Measurements from ENCODE around the gene RAPGEF5. TPM values are rescaled to one million over a fixed set of nuclear protein-coding genes. Genes with fewer than 3 reads are reported as not detected.

RAPGEF5 gene
- total RNA-seq, 1 donor from 2014 or later: 139 TPM

- no peaks in the 10 kb centered on the region for H3K36me3 ChIP-seq
- ATAC-seq (peak; percentile 13), DNase-seq (no peak)
- H3K4me1 ChIP-seq: peaks cover 13% of the 10 kb centered on the region
- H3K9me3 ChIP-seq: no peaks in the 10 kb centered on the region
- intact Hi-C loops (cut with DNase I): no loop called here
- no peak for TF ChIP-seq CTCF (IDR thresholded peaks at IDR 0.05)
- H3K27ac ChIP-seq: peak overlapping the region; percentile 4
- no peaks in the 10 kb centered on the region for H3K27me3 ChIP-seq
- H3K4me3 ChIP-seq: no peak overlapping the region
These were observed 60.7 kb downstream of the RAPGEF5 start for GRCh38 chr7:22296265-22296566.

GRCh38 chr7:22295402-22296264 is 61.3 kb downstream of the RAPGEF5 start:
- TF ChIP-seq CTCF (IDR thresholded peaks at IDR 0.05): peak; percentile 16
- Histone ChIP-seq H3K9me3 (no peaks in the 10 kb centered on the region), H3K36me3 (no peaks in the 10 kb centered on the region), H3K4me3 (no peak overlapping the region), H3K27ac (peak overlapping the region; percentile 4), H3K27me3 (no peaks in the 10 kb centered on the region), H3K4me1 (peaks cover 13% of the 10 kb centered on the region)
- no peak for DNase-seq
- peak; percentile 47 for ATAC-seq
- intact Hi-C loops (cut with DNase I): no loop called here

GRCh38 chr7:22292531-22292930 is 64.4 kb downstream of the RAPGEF5 start:
- ATAC-seq: no peak
- no peak overlapping the region for H3K4me3 ChIP-seq
- H3K27ac ChIP-seq: no peak overlapping the region
- TF ChIP-seq CTCF (IDR thresholded peaks at IDR 0.05): no peak
- H3K4me1 ChIP-seq: peaks cover 13% of the 10 kb centered on the region
- no peaks in the 10 kb centered on the region for H3K27me3 ChIP-seq
- no peak for DNase-seq
- intact Hi-C loops (cut with DNase I): no loop called here
- no peaks in the 10 kb centered on the region for H3K9me3 ChIP-seq
- H3K36me3 ChIP-seq: no peaks in the 10 kb centered on the region

GRCh38 chr7:22291977-22292376 is 65.0 kb downstream of the RAPGEF5 start:
- peaks cover 13% of the 10 kb centered on the region for H3K4me1 ChIP-seq
- no peak overlapping the region for H3K27ac ChIP-seq
- H3K9me3 ChIP-seq: no peaks in the 10 kb centered on the region
- TF ChIP-seq CTCF (IDR thresholded peaks at IDR 0.05): no peak
- DNase-seq (no peak), ATAC-seq (no peak)
- H3K27me3 ChIP-seq: no peaks in the 10 kb centered on the region
- intact Hi-C loops (cut with DNase I): no loop called here
- no peaks in the 10 kb centered on the region for H3K36me3 ChIP-seq
- H3K4me3 ChIP-seq: no peak overlapping the region

- DNase-seq: no peak
- TF ChIP-seq CTCF (IDR thresholded peaks at IDR 0.05): no peak
- H3K27me3 ChIP-seq: no peaks in the 10 kb centered on the region
- no peaks in the 10 kb centered on the region for H3K9me3 ChIP-seq
- H3K36me3 ChIP-seq: no peaks in the 10 kb centered on the region
- no peak overlapping the region for H3K4me3 ChIP-seq
- H3K4me1 ChIP-seq: no peaks in the 10 kb centered on the region
- no peak for ATAC-seq
- intact Hi-C loops (cut with DNase I): no loop called here
- H3K27ac ChIP-seq: no peak overlapping the region
These were observed 68.8 kb downstream of the RAPGEF5 start for GRCh38 chr7:22288202-22288601.
